A549 (cell line): Measurements from ENCODE around the gene C20orf96. TPM values are rescaled to one million over a fixed set of nuclear protein-coding genes. Genes with fewer than 3 reads are reported as not detected.

Experiments
- ATAC-seq, 2 experiments: fragments of 200-7000 bp in 1 of 2; fragments of >200 bp in 1 of 2; cut with Nextera tagmentation in 1 of 2; cut with Tn5 transposase in 1 of 2; 3 replicates each; pipeline versions ENCODE4 v1.8.0 to v1.9.1; 2018 to 2020; ENCODE audit warnings: mild to moderate bottlenecking in 1 of 2, moderate library complexity in 1 of 2
- CTCF ChIA-PET: fragments of 300-600 bp; sonication (Branson Sonifier 250); formaldehyde crosslinking; extraction: SDS; loops from one replicate; lab custom pipeline; 2021; ENCODE audit warnings: antibody characterized with exemption, inconsistent platforms; lab: Yijun Ruan, JAX
- POLR2A ChIA-PET: fragments of 350-600 bp; formaldehyde crosslinking; extraction: SDS; loops from one replicate; lab custom pipeline; 2021; ENCODE audit warnings: antibody characterized with exemption, inconsistent platforms; lab: Yijun Ruan, JAX
- DNase-seq, 2 experiments: peaks; one replicate each; pipeline versions ENCODE4 v3.0.0 to v3.0.0-alpha.2; 2011 to 2016; ENCODE audit warnings: low read depth in 1 of 2, low spot score in 1 of 2
- FAIRE-seq: peaks from 2 replicates; lab custom pipeline; 2011; peaks lifted over from hg19 to GRCh38; lab: Jason Lieb, UNC
- H3K27ac ChIP-seq, 2 experiments: fragments of >200 bp; sonication (Bioruptor Twin); formaldehyde crosslinking; 3 replicates each; pipeline ENCODE4 v1.5.1; 2016 to 2017
- H3K4me1 ChIP-seq: fragments of >200 bp; sonication (Bioruptor Twin); formaldehyde crosslinking; 3 replicates; pipeline ENCODE4 v1.6.1; 2016
- H3K4me2 ChIP-seq: fragments of >200 bp; sonication (Bioruptor Twin); formaldehyde crosslinking; 3 replicates; pipeline ENCODE4 v1.6.1; 2016
- H3K4me3 ChIP-seq: fragments of >200 bp; sonication (Bioruptor Twin); formaldehyde crosslinking; 3 replicates; pipeline ENCODE4 v1.5.1; 2016
- H3K9me3 ChIP-seq: fragments of >200 bp; sonication (Bioruptor Twin); formaldehyde crosslinking; 3 replicates; pipeline ENCODE4 v1.6.1; 2016
- CBX8 ChIP-seq: fragments of 200-600 bp; sonication (generic); IDR thresholded peaks from 2 replicates; pipeline ENCODE4 v1.6.1; 2016
- CHD2 ChIP-seq: fragments of 150-350 bp; IDR thresholded peaks from 2 replicates; pipeline ENCODE4 v1.6.1; 2014; ENCODE audit warnings: low read length; ENCODE audit not compliant: partially characterized antibody
- CHD4 ChIP-seq: fragments of 200-600 bp; sonication (generic); IDR thresholded peaks from 2 replicates; pipeline ENCODE4 v1.6.1; 2016; ENCODE audit warnings: antibody characterized with exemption, mild to moderate bottlenecking, borderline replicate concordance
- CTCF ChIP-seq: fragments of >200 bp; sonication (Bioruptor Twin); formaldehyde crosslinking; IDR thresholded peaks from 3 replicates; pipeline ENCODE4 v1.5.1; 2016
- ELK1 ChIP-seq: fragments of 150-350 bp; IDR thresholded peaks from 2 replicates; pipeline ENCODE4 v1.6.1; 2014; ENCODE audit warnings: low read depth, mild to moderate bottlenecking, low read length
- HDAC2 ChIP-seq: fragments of 200-600 bp; sonication (generic); IDR thresholded peaks from 2 replicates; pipeline ENCODE4 v1.6.1; 2016
- HES2 ChIP-seq: fragments of >200 bp; sonication (Bioruptor Twin); formaldehyde crosslinking; IDR thresholded peaks from 2 replicates; pipeline ENCODE4 v1.6.1; 2016
- HEYL ChIP-seq: fragments of 250-450 bp; sonication (Bioruptor Pico); IDR thresholded peaks from 2 replicates; pipeline ENCODE4 v1.8.0; 2021; ENCODE audit warnings: mild to moderate bottlenecking, moderate library complexity
- HOXA7 ChIP-seq: fragments of 250-450 bp; sonication (Bioruptor Pico); IDR thresholded peaks from 2 replicates; pipeline ENCODE4 v1.5.0; 2020; ENCODE audit warnings: mild to moderate bottlenecking, moderate library complexity
- HOXB5 ChIP-seq: fragments of 250-450 bp; sonication (Bioruptor Pico); IDR thresholded peaks from 2 replicates; pipeline ENCODE4 v1.5.0; 2020; ENCODE audit warnings: mild to moderate bottlenecking, moderate library complexity
- KDM1A ChIP-seq: fragments of 200-600 bp; sonication (generic); IDR thresholded peaks from 2 replicates; pipeline ENCODE4 v1.6.1; 2016; ENCODE audit warnings: low read depth, mild to moderate bottlenecking
- MAZ ChIP-seq: fragments of 150-350 bp; IDR thresholded peaks from 2 replicates; pipeline ENCODE4 v1.6.1; 2014; ENCODE audit warnings: antibody characterized with exemption, low read depth, low read length, borderline replicate concordance
- NFE2L2 ChIP-seq: fragments of 150-350 bp; conservative IDR thresholded peaks from 2 replicates; pipeline ENCODE4 v1.6.1; 2014; ENCODE audit warnings: low read length
- POLR2A ChIP-seq: IDR thresholded peaks from 2 replicates; pipeline ENCODE4 v1.6.1; 2012; ENCODE audit warnings: mild to moderate bottlenecking, low read length
- REST ChIP-seq: fragments of 200-600 bp; sonication (generic); IDR thresholded peaks from 2 replicates; pipeline ENCODE4 v1.6.1; 2016; ENCODE audit warnings: antibody characterized with exemption, mild to moderate bottlenecking, moderate library complexity
- SMC3 ChIP-seq: fragments of >200 bp; sonication (Bioruptor Twin); formaldehyde crosslinking; IDR thresholded peaks from 3 replicates; pipeline ENCODE4 v1.6.1; 2018; ENCODE audit warnings: inconsistent platforms
- SREBF2 ChIP-seq: fragments of 450-650 bp; IDR thresholded peaks from 2 replicates; pipeline ENCODE4 v1.6.1; 2014; ENCODE audit warnings: mild to moderate bottlenecking, moderate library complexity
- TFCP2L1 ChIP-seq: fragments of 250-450 bp; sonication (Bioruptor Pico); IDR thresholded peaks from 2 replicates; pipeline ENCODE4 v1.5.0; 2021; ENCODE audit warnings: mild to moderate bottlenecking
- TP53 ChIP-seq: fragments of 250-450 bp; sonication (Bioruptor Pico); IDR thresholded peaks from 2 replicates; pipeline ENCODE4 v1.5.0; 2021; ENCODE audit warnings: mild to moderate bottlenecking, moderate library complexity
- USF2 ChIP-seq: fragments of 450-650 bp; IDR thresholded peaks from 2 replicates; pipeline ENCODE4 v1.6.1; 2014; ENCODE audit warnings: antibody characterized with exemption
- ZC3H11A ChIP-seq: fragments of 450-650 bp; IDR thresholded peaks from 2 replicates; pipeline ENCODE4 v1.6.1; 2014; ENCODE audit warnings: antibody characterized with exemption, mild to moderate bottlenecking
- ZNF302 ChIP-seq: fragments of 250-450 bp; sonication (Bioruptor Pico); IDR thresholded peaks from 2 replicates; pipeline ENCODE4 v1.9.0; 2021; ENCODE audit warnings: inconsistent platforms, mild to moderate bottlenecking, moderate library complexity
- WGBS: methylation state at CpG from one replicate; pipeline ENCODE4 v1.1.6; 2017; ENCODE audit errors: missing lambda C conversion rate; 5-methylcytosine and 5-hydroxymethylcytosine counted together
- polyA plus RNA-seq, 4 experiments: library from polyadenylated mRNA; depleted of rRNA in 3 of 4; stranded (reverse); fragments of >200 nt; fragmentation: RNase III in 1 of 4; extraction: RNeasy Plus Mini Kit Qiagen cat#74134 plus additional on column Dnase treatment in 1 of 4; gene quantifications; 2 replicates in 3 of 4; 3 replicates in 1 of 4; pipeline ENCODE4 v1.2.3, GENCODE V29; 2011 to 2017

C20orf96 gene
- polyA plus RNA-seq, 2 of the 4 experiments (the other 2 are of a cell fraction) = 20.9 to 23.9 TPM

- no peak for DNase-seq
- ChIA-PET CTCF (interaction anchor here (8.1 to 13.5 kb wide), 2 partner anchors 9 to 58 kb away, joined by 57 to 86 read pairs; no protein-coding TSS in a partner anchor), POLR2A (no interaction called here)
- no peaks in the 10 kb centered on the region for H3K4me1 ChIP-seq
- H3K4me2 ChIP-seq = no peak overlapping the region
- H3K4me3 ChIP-seq = no peak overlapping the region
- FAIRE-seq = no peak
- ATAC-seq = no peak
- WGBS = 82% methylated on average over 3 of the region's 3 CpGs
- H3K9me3 ChIP-seq = no peaks in the 10 kb centered on the region
- no peak for TF ChIP-seq CTCF
- no peak for TF ChIP-seq SMC3
- TF ChIP-seq ELK1 = no peak
- TF ChIP-seq ZC3H11A = no peak
- no peak for TF ChIP-seq CHD4
- no peak for TF ChIP-seq MAZ
- TF ChIP-seq CHD2 = no peak
- TF ChIP-seq NFE2L2 = no peak
- no peak for TF ChIP-seq SREBF2
- no peak for TF ChIP-seq HOXA7 (CRISPR knock-in tag)
- no peak for TF ChIP-seq REST
- no peak for TF ChIP-seq POLR2A
- TF ChIP-seq ZNF302 (CRISPR knock-in tag) = no peak
- TF ChIP-seq HES2 = no peak
- no peak for TF ChIP-seq CBX8
- no peak overlapping the region for H3K27ac ChIP-seq
These were observed 16.7 kb downstream of the C20orf96 start for GRCh38 chr20:273884-274283.

GRCh38 chr20:272718-273117 is 17.8 kb downstream of the C20orf96 start:
- no peak for FAIRE-seq
- H3K4me2 ChIP-seq = no peak overlapping the region
- H3K9me3 ChIP-seq = no peaks in the 10 kb centered on the region
- POLR2A ChIA-PET = interaction anchor here (0.6 kb wide), 1 partner anchor 29 kb away, joined by 3 read pairs; no protein-coding TSS in a partner anchor
- TF ChIP-seq KDM1A = no peak
- TF ChIP-seq HOXB5 (CRISPR knock-in tag) = no peak
- no peak for TF ChIP-seq TP53 (CRISPR knock-in tag)
- TF ChIP-seq, all 56 proteins: peak for 0
- no peak overlapping the region for H3K4me3 ChIP-seq
- ATAC-seq (no peak), DNase-seq (no peak)
- CTCF ChIA-PET = interaction anchor here (0.8 to 13.5 kb wide), 4 partner anchors 10 to 189 kb away, joined by 3 to 86 read pairs (median 30); partner anchors contain the start of gene TBC1D20
- no peak overlapping the region for H3K27ac ChIP-seq
- H3K4me1 ChIP-seq = no peaks in the 10 kb centered on the region

- Histone ChIP-seq H3K4me1 (no peaks in the 10 kb centered on the region), H3K9me3 (no peaks in the 10 kb centered on the region), H3K4me3 (no peak overlapping the region), H3K27ac (no peak overlapping the region), H3K4me2 (no peak overlapping the region)
- ChIA-PET POLR2A (no interaction called here), CTCF (interaction anchor here (8.1 to 13.5 kb wide), 2 partner anchors 11 to 60 kb away, joined by 57 to 86 read pairs; no protein-coding TSS in a partner anchor)
- DNase-seq (no peak), FAIRE-seq (no peak), ATAC-seq (no peak)
- TF ChIP-seq HEYL (CRISPR knock-in tag) (no peak), TP53 (CRISPR knock-in tag) (no peak), USF2 (no peak), TFCP2L1 (CRISPR knock-in tag) (no peak), ZNF302 (CRISPR knock-in tag) (no peak), ELK1 (no peak), HDAC2 (no peak), SREBF2 (no peak), SMC3 (no peak)
These were observed 19.0 kb downstream of the C20orf96 start for GRCh38 chr20:271528-271927.
